Stomach (tissue), 9 donors: ENCODE results near the gene ACTN1. TPM values are rescaled to one million over a fixed set of nuclear protein-coding genes. Genes with fewer than 3 reads are reported as not detected.
A peak's percentile ranks its signal among the peaks of the same experiment; 100 is the strongest.

Experiments
- DNase-seq, 2 donors: peaks; one replicate each; pipeline versions ENCODE4 v3.0.0 to v3.0.0-alpha.2; 2013 to 2019
- H3K27ac ChIP-seq, 5 donors: fragments of 200-600 bp in 4 of 5; sonication (generic) in 4 of 5; one replicate each; pipeline ENCODE4 v1.5.1; 2013 to 2019; ENCODE audit warnings: mild to moderate bottlenecking in 1 of 5, moderate library complexity in 1 of 5
- H3K27me3 ChIP-seq, 3 donors: fragments of 200-600 bp; sonication (generic); one replicate each; pipeline ENCODE4 v1.5.1; 2017 to 2019; ENCODE audit warnings: mixed run types in 1 of 3
- H3K36me3 ChIP-seq, 4 donors: fragments of 200-600 bp; sonication (generic); 1 replicate in 3 of 4; 2 replicates in 1 of 4; pipeline ENCODE4 v1.5.1; 2016 to 2019
- H3K4me1 ChIP-seq, 4 donors: fragments of 200-600 bp; sonication (generic); one replicate each; pipeline ENCODE4 v1.5.1; 2016 to 2019
- H3K4me3 ChIP-seq, 4 donors: fragments of 200-600 bp; sonication (generic) in 3 of 4; one replicate each; pipeline ENCODE4 v1.5.1; 2016 to 2019; ENCODE audit warnings: mild to moderate bottlenecking in 1 of 4
- H3K9me3 ChIP-seq, 4 donors: fragments of 200-600 bp; sonication (generic); one replicate each; pipeline ENCODE4 v1.5.1; 2016 to 2019
- CTCF ChIP-seq, 7 experiments: fragments of 450-650 bp in 4 of 7; fragments of 200-600 bp in 3 of 7; sonication (generic) in 3 of 7; IDR thresholded peaks; one replicate each; pipeline ENCODE4 v1.5.1; 2016 to 2019; ENCODE audit warnings: antibody characterized with exemption in 7 of 7, control low read depth in 2 of 7, mild to moderate bottlenecking in 1 of 7
- EP300 ChIP-seq: sonication (generic); formaldehyde crosslinking; IDR thresholded peaks from one replicate; pipeline ENCODE4 v1.6.1; 2017; ENCODE audit warnings: antibody characterized with exemption
- POLR2A ChIP-seq, 4 donors: fragments of 450-650 bp; IDR thresholded peaks; one replicate each; pipeline ENCODE4 v1.6.1; 2016; ENCODE audit warnings: antibody characterized with exemption in 4 of 4, control low read depth in 2 of 4, mild to moderate bottlenecking in 1 of 4, moderate library complexity in 1 of 4
- POLR2AphosphoS5 ChIP-seq, 3 donors: sonication (generic); formaldehyde crosslinking; IDR thresholded peaks; one replicate each; pipeline ENCODE4 v1.6.1; 2016; ENCODE audit warnings: antibody characterized with exemption in 3 of 3
- WGBS, 5 donors: extraction: QIAGEN DNeasy Blood & Tissue Kit in 3 of 5; methylation state at CpG; one replicate each; pipeline versions ENCODE4 v1.1.5 to v1.1.7; 2013 to 2018; 5-methylcytosine and 5-hydroxymethylcytosine counted together
- intact Hi-C: fragments of 100-400 bp; cut with DNase I; formaldehyde crosslinking; loops from one replicate; pipeline ENCODE4 v1.15.1; 2023; ENCODE audit warnings: low total_unique reads
- polyA plus RNA-seq, 3 donors: library from polyadenylated mRNA; stranded (reverse); fragments of 200-250 nt; gene quantifications; one replicate each; pipeline ENCODE4 v1.2.3, GENCODE V29; 2013
- total RNA-seq, 5 donors: library from RNA; depleted of rRNA; stranded (reverse); fragments of >200 nt; gene quantifications; one replicate each; pipeline versions ENCODE4 v1.1.0 to v1.2.3, GENCODE V29; 2014 to 2016
- donor health status: healthy with polysubstance abuse.
- donor health status: Bipolar disorder and iron deficiency.
- donor health status: healthy.

ACTN1 gene
- total and polyA plus RNA-seq, 8 donors, result 25.7 to 504 (median 196) TPM

DNA sequence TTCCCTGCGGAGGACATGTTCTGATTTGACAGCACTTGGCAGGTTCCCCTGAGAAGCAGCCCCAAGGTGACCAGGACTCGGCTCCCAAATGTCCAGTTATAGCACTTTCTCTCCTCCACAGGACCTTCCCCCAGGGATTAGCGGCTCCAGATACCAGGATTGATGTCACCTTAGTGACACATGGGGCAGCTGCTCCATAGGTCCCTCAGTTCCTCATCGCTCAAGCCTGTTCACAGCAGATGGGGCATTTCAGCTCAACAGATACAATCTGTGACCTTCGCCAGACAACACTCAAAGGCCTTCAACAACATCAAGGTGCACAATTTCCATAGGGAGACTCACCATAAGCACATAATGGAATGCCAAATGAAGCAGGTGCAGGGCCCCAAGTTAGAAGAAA lies 118.3 kb downstream of the ACTN1 start:
- TF ChIP-seq POLR2A (IDR thresholded peaks at IDR 0.05), result no peak
- TF ChIP-seq EP300, result no peak
- no peak for TF ChIP-seq POLR2AphosphoS5 (IDR thresholded peaks at IDR 0.05)
- TF ChIP-seq CTCF (IDR thresholded peaks at IDR 0.05), result no peak
- no peaks in the 10 kb centered on the region for H3K36me3 ChIP-seq
- 81 to 92% (median 90%) methylated on average over 5 of the region's 5 CpGs for WGBS, 5 donors
- H3K9me3 ChIP-seq, result peaks cover 0 to 14% (median 9%) of the 10 kb centered on the region in 4 donors
- no peaks in the 10 kb centered on the region for H3K4me1 ChIP-seq
- H3K4me3 ChIP-seq, result no peak overlapping the region
- DNase-seq, result no peak
- H3K27me3 ChIP-seq, result no peaks in the 10 kb centered on the region
- intact Hi-C loops, result loop anchor here (5.0 kb wide), 1 partner anchor 247 kb away; no protein-coding TSS in a partner anchor
- H3K27ac ChIP-seq, result no peak overlapping the region

DNA sequence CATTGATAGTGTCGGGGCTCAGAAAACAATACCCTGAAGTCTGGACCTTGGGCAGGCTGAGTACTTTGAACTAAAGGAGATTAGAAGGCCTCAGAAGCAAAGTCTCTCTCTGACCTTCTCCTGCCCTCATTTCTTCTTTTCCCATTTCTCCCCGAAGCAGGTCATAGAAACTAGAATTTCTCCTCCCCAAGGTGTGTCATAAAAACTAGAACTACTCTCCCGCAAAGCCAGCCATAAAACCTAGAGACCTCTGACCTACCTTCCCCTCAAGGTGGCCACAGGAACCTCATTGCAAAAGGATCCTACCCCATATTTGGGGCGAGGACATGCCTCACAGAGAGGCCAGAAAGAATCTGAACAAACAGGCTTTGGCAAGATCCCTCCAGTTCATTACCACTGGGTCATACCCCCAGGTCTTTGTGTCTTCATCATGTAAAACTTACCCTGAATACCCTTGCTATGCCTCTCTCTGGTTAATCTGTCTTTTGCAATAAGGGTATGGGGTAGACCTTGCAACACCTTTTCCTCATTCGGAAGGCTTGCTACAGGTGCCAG lies 121.5 kb downstream of the ACTN1 start:
- Histone ChIP-seq H3K36me3 (peaks cover 0 to 3% (median 0%) of the 10 kb centered on the region in 4 donors), H3K4me1 (peaks cover 0 to 10% (median 7%) of the 10 kb centered on the region in 4 donors), H3K4me3 (no peak overlapping the region), H3K27ac (no peak overlapping the region), H3K27me3 (no peaks in the 10 kb centered on the region), H3K9me3 (peaks cover 0 to 4% (median 0%) of the 10 kb centered on the region in 4 donors)
- DNase-seq, result no peak
- WGBS, 5 donors, result 71 to 87% (median 76%) methylated on average over 5 of the region's 5 CpGs
- no peak for TF ChIP-seq POLR2A (IDR thresholded peaks at IDR 0.05)
- TF ChIP-seq POLR2AphosphoS5 (IDR thresholded peaks at IDR 0.05), result no peak
- no peak for TF ChIP-seq CTCF (IDR thresholded peaks at IDR 0.05)
- TF ChIP-seq EP300, result no peak
- intact Hi-C loops, result no loop called here

DNA sequence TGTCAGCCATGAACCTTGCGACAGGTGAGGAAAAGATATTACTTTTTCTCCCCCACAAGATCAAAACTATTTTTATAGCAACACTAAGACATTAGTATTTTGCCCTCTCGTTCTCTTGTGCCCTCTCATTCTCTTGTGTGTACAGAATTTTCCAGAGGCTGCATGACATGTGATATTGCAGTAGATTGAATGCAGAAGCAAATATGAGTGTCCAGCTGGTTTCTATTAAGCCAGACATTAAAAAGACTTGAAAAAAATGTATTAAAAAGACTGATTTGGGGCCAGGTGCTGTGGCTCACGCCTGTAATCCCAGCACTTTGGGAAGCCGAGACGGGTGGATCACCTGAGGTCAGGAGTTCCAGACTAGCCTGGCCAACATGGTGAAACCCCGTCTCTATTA lies 122.5 kb downstream of the ACTN1 start:
- TF ChIP-seq POLR2A (IDR thresholded peaks at IDR 0.05) (no peak), CTCF (IDR thresholded peaks at IDR 0.05) (no peak), POLR2AphosphoS5 (IDR thresholded peaks at IDR 0.05) (no peak), EP300 (no peak)
- Histone ChIP-seq H3K9me3 (peaks cover 0 to 6% (median 0%) of the 10 kb centered on the region in 4 donors), H3K27me3 (no peaks in the 10 kb centered on the region), H3K4me1 (peaks cover 0 to 10% (median 7%) of the 10 kb centered on the region in 4 donors), H3K36me3 (peaks cover 0 to 3% (median 0%) of the 10 kb centered on the region in 4 donors), H3K27ac (peak overlapping the region in 1 of 5 donors; percentile 31), H3K4me3 (no peak overlapping the region)
- DNase-seq, result no peak
- WGBS, 5 donors, result 73 to 87% (median 82%) methylated on average over 6 of the region's 6 CpGs
- intact Hi-C loops, result no loop called here

- Histone ChIP-seq H3K9me3 (peaks cover 0 to 6% (median 0%) of the 10 kb centered on the region in 4 donors), H3K27me3 (no peaks in the 10 kb centered on the region), H3K4me1 (peaks cover 0 to 10% (median 7%) of the 10 kb centered on the region in 4 donors), H3K36me3 (peaks cover 0 to 3% (median 0%) of the 10 kb centered on the region in 4 donors), H3K27ac (peak overlapping the region in 1 of 5 donors; percentile 62), H3K4me3 (no peak overlapping the region)
- no peak for TF ChIP-seq EP300
- TF ChIP-seq CTCF (IDR thresholded peaks at IDR 0.05), result no peak
- no peak for TF ChIP-seq POLR2AphosphoS5 (IDR thresholded peaks at IDR 0.05)
- TF ChIP-seq POLR2A (IDR thresholded peaks at IDR 0.05), result no peak
- WGBS, 5 donors, result 78 to 84% (median 80%) methylated on average over 7 of the region's 7 CpGs
- no peak for DNase-seq
- intact Hi-C loops, result no loop called here
These were observed 124.7 kb downstream of the ACTN1 start for GRCh38 chr14:68854421-68854820.
